Mesenchymal stem cell (in vitro differentiated cells and primary cell): ENCODE measurements around the gene JADE3.
A peak's percentile ranks its signal among the peaks of the same experiment; 100 is the strongest.

ENCODE experiments used
- DNase-seq: peaks from one replicate; pipeline ENCODE4 v3.0.0-alpha.2; 2013
- H2AFZ ChIP-seq: one replicate; pipeline ENCODE4 v1.6.1; 2013; ENCODE audit warnings: low read depth, mild to moderate bottlenecking, control low read depth, inconsistent platforms, low read length, moderate library complexity
- H2AK5ac ChIP-seq: 2 replicates; pipeline ENCODE4 v1.6.1; 2013; ENCODE audit warnings: low read length, moderate library complexity, mild to moderate bottlenecking, inconsistent platforms; ENCODE audit not compliant: severe bottlenecking
- H2BK120ac ChIP-seq: one replicate; pipeline ENCODE4 v1.6.1; 2013; ENCODE audit warnings: low read depth, mild to moderate bottlenecking, inconsistent platforms, low read length, moderate library complexity
- H2BK12ac ChIP-seq, 2 experiments: one replicate each; pipeline ENCODE4 v1.6.1; 2013; ENCODE audit warnings: inconsistent platforms in 2 of 2, low read length in 2 of 2, mild to moderate bottlenecking in 2 of 2, moderate library complexity in 2 of 2, control low read depth in 1 of 2
- H2BK15ac ChIP-seq: one replicate; pipeline ENCODE4 v1.6.1; 2013; ENCODE audit warnings: mild to moderate bottlenecking, low read depth, inconsistent platforms; ENCODE audit not compliant: poor library complexity, severe bottlenecking
- H2BK5ac ChIP-seq: 2 replicates; pipeline ENCODE4 v1.6.1; 2013; ENCODE audit warnings: low read depth, mild to moderate bottlenecking, low read length, control low read depth, inconsistent platforms; ENCODE audit not compliant: poor library complexity, severe bottlenecking
- H3K14ac ChIP-seq, 2 experiments: one replicate each; pipeline ENCODE4 v1.6.1; 2013; ENCODE audit warnings: inconsistent platforms in 2 of 2, low read length in 2 of 2, control low read depth in 1 of 2, mild to moderate bottlenecking in 1 of 2, moderate library complexity in 1 of 2
- H3K18ac ChIP-seq, 2 experiments: one replicate each; pipeline ENCODE4 v1.6.1; 2013; ENCODE audit warnings: inconsistent platforms in 2 of 2, low read length in 2 of 2, control low read depth in 1 of 2, low read depth in 1 of 2, mild to moderate bottlenecking in 1 of 2
- H3K23ac ChIP-seq, 2 experiments: one replicate each; pipeline ENCODE4 v1.6.1; 2013; ENCODE audit warnings: inconsistent platforms in 2 of 2, low read length in 2 of 2, mild to moderate bottlenecking in 2 of 2, moderate library complexity in 2 of 2, control low read depth in 1 of 2
- H3K27ac ChIP-seq: 2 replicates; pipeline ENCODE4 v1.5.1; 2013; ENCODE audit warnings: mild to moderate bottlenecking, moderate library complexity, low read length, control low read depth, inconsistent platforms; ENCODE audit not compliant: poor library complexity, severe bottlenecking
- H3K27me3 ChIP-seq, 2 experiments: 2 replicates each; pipeline versions ENCODE4 v1.6.1 to v1.7.0; 2013; ENCODE audit warnings: low read length in 2 of 2, mild to moderate bottlenecking in 2 of 2, moderate library complexity in 2 of 2, control low read depth in 1 of 2, inconsistent platforms in 1 of 2; ENCODE audit not compliant: control insufficient read depth in 1 of 2, insufficient read depth in 1 of 2
- H3K36me3 ChIP-seq, 2 experiments: 2 replicates each; pipeline versions ENCODE4 v1.6.1 to v1.7.0; 2013; ENCODE audit warnings: low read length in 2 of 2, control low read depth in 1 of 2, inconsistent platforms in 1 of 2, low read depth in 1 of 2, mild to moderate bottlenecking in 1 of 2; ENCODE audit not compliant: insufficient read depth in 2 of 2, control insufficient read depth in 1 of 2
- H3K4ac ChIP-seq, 2 experiments: one replicate each; pipeline ENCODE4 v1.6.1; 2013; ENCODE audit warnings: inconsistent platforms in 2 of 2, low read length in 2 of 2, mild to moderate bottlenecking in 2 of 2, moderate library complexity in 2 of 2, control low read depth in 1 of 2, low read depth in 1 of 2
- H3K4me1 ChIP-seq: 2 replicates; pipeline ENCODE4 v1.6.1; 2013; ENCODE audit warnings: low read depth, low read length, control low read depth; ENCODE audit not compliant: control insufficient read depth, insufficient read depth
- H3K4me2 ChIP-seq: 2 replicates; pipeline ENCODE4 v1.6.1; 2013; ENCODE audit warnings: low read length, mild to moderate bottlenecking, inconsistent platforms; ENCODE audit not compliant: poor library complexity, severe bottlenecking
- H3K4me3 ChIP-seq, 2 experiments: 2 replicates each; pipeline versions ENCODE4 v1.5.1 to v1.7.0; 2013; ENCODE audit warnings: low read length in 2 of 2, mild to moderate bottlenecking in 2 of 2, control low read depth in 1 of 2, low read depth in 1 of 2; ENCODE audit not compliant: insufficient read depth in 1 of 2
- H3K79me1 ChIP-seq: replicated peaks from 2 replicates; pipeline ENCODE4 v1.6.1; 2013; ENCODE audit warnings: mild to moderate bottlenecking, control low read depth, low read length, inconsistent platforms; ENCODE audit not compliant: poor library complexity, severe bottlenecking
- H3K9ac ChIP-seq: 2 replicates; pipeline ENCODE4 v1.7.0; 2013; ENCODE audit warnings: mild to moderate bottlenecking, low read length, moderate library complexity
- H3K9me3 ChIP-seq: 2 replicates; pipeline ENCODE4 v1.7.0; 2013; ENCODE audit warnings: mild to moderate bottlenecking, low read length; ENCODE audit not compliant: control insufficient read depth
- H4K8ac ChIP-seq: one replicate; pipeline ENCODE4 v1.6.1; 2013; ENCODE audit warnings: inconsistent platforms, mild to moderate bottlenecking, low read length, moderate library complexity
- H4K91ac ChIP-seq: one replicate; pipeline ENCODE4 v1.6.1; 2013; ENCODE audit warnings: mild to moderate bottlenecking, low read length, inconsistent platforms
- WGBS: methylation state at CpG from one replicate; pipeline ENCODE4 v1.1.7; 2013; ENCODE audit warnings: mixed read lengths; 5-methylcytosine and 5-hydroxymethylcytosine counted together

Gene JADE3

DNA sequence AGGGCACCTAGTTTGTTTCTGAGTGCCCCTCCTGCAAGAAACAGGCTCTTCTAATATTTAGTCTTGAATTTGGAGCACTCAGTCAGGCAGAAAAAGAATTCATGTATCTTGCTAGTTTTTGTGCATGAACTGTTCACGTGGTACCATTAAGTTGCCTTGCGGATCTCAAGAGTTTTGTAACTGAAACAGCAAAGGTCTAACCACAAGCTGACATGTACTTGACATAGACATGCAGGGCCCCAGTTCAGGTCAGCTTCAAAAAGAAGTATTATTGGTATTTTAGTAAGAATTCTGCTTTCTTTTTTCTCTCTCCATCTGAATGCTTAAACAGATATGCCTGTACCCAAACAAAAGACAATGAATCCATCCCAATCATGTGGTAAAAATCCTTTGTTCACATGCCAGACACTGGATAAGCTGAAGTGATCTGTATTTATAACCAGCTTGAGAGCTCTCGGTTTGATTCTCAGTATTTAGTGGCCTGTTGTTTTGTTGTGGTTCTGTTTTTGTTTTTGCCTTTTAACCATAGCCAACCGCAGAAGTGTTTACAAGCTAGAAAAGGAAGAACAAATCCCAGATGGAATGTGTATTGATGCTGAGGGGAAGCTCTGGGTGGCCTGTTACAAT lies 179.0 kb downstream of the JADE3 start:
- Histone ChIP-seq H2BK5ac (no peak overlapping the region), H3K9ac (no peak overlapping the region), H2BK15ac (no peak overlapping the region), H2BK120ac (no peak overlapping the region), H3K4me1 (no peaks in the 10 kb centered on the region), H4K91ac (no peak overlapping the region), H4K8ac (no peak overlapping the region), H3K4ac (no peak overlapping the region), H3K27ac (no peak overlapping the region), H2AFZ (no peak overlapping the region), H3K36me3 (no peaks in the 10 kb centered on the region), H2BK12ac (no peak overlapping the region), H3K9me3 (no peaks in the 10 kb centered on the region), H3K23ac (no peak overlapping the region), H3K79me1 (no peaks in the 10 kb centered on the region), H3K14ac (no peak overlapping the region), H3K27me3 (peaks cover 0 to 50% of the 10 kb centered on the region in 2 experiments), H2AK5ac (no peak overlapping the region), H3K18ac (no peak overlapping the region), H3K4me2 (no peak overlapping the region), H3K4me3 (no peak overlapping the region)
- 7% methylated on average over 4 of the region's 4 CpGs for WGBS
- peak; percentile 61 for DNase-seq

DNA sequence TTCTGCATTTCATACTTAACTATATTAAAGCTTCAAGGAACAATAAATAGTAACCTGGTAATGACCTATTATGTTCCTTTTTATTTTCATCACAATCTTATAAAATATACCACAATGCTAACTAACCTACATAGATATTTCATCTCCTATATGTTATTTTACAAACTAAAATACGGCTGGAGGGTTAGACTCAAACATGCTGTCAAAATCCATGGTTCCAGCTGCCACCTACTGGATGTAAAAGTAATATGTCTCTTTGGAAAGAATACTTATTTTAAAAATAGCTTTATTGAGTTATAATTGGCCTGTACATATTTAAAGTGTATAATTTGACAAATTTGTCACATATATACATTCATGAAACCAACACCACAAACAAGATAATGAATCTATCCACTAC lies 181.0 kb downstream of the JADE3 start:
- Histone ChIP-seq H2AK5ac (no peak overlapping the region), H2AFZ (no peak overlapping the region), H3K4me3 (no peak overlapping the region), H3K18ac (no peak overlapping the region), H3K23ac (no peak overlapping the region), H3K4me2 (no peak overlapping the region), H2BK15ac (no peak overlapping the region), H2BK120ac (no peak overlapping the region), H3K27ac (no peak overlapping the region), H3K27me3 (peaks cover 0 to 45% of the 10 kb centered on the region in 2 experiments), H2BK12ac (no peak overlapping the region), H3K4ac (no peak overlapping the region), H4K91ac (no peak overlapping the region), H3K9me3 (no peaks in the 10 kb centered on the region), H3K9ac (no peak overlapping the region), H3K4me1 (no peaks in the 10 kb centered on the region), H3K36me3 (no peaks in the 10 kb centered on the region), H4K8ac (no peak overlapping the region), H2BK5ac (no peak overlapping the region), H3K14ac (no peak overlapping the region), H3K79me1 (no peaks in the 10 kb centered on the region)
- peak; percentile 22 for DNase-seq
- whole genome bisulfite sequencing: no CpG with 5 or more reads among the region's 1 CpG

DNA sequence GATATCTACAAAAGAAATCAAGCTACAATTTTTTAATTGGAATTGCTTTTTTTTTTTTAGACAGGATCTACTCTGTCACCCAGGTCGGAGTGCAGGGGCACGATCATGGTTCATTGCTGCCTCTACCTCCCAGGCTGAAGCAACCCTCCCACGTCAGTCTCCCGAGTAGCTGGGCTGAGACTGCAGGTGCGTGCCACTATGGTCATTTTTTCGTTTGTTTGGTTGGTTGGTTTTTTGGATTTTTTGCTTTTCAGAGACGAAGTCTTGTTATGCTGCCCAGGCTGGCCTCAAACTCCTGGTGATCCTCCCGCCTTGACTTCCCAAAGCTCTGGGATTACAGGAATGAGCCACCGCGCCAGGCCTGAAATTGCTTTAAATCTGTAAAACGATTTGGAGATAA lies 181.6 kb downstream of the JADE3 start:
- Histone ChIP-seq H3K27ac (no peak overlapping the region), H3K14ac (no peak overlapping the region), H3K4ac (no peak overlapping the region), H3K79me1 (no peaks in the 10 kb centered on the region), H3K4me1 (no peaks in the 10 kb centered on the region), H4K8ac (no peak overlapping the region), H2BK12ac (no peak overlapping the region), H2BK15ac (no peak overlapping the region), H3K9ac (no peak overlapping the region), H2AFZ (no peak overlapping the region), H4K91ac (no peak overlapping the region), H3K4me2 (no peak overlapping the region), H3K27me3 (peaks cover 0 to 44% of the 10 kb centered on the region in 2 experiments), H3K18ac (no peak overlapping the region), H3K9me3 (no peaks in the 10 kb centered on the region), H3K36me3 (no peaks in the 10 kb centered on the region), H2AK5ac (no peak overlapping the region), H2BK120ac (no peak overlapping the region), H2BK5ac (no peak overlapping the region), H3K23ac (no peak overlapping the region), H3K4me3 (no peak overlapping the region)
- no peak for DNase-seq
- 79% methylated on average over 8 of the region's 11 CpGs for WGBS

GRCh38 chrX:47097018-47097417 lies 184.8 kb downstream of the JADE3 start:
- Histone ChIP-seq H2BK15ac (no peak overlapping the region), H3K4me1 (no peaks in the 10 kb centered on the region), H3K9ac (no peak overlapping the region), H3K79me1 (no peaks in the 10 kb centered on the region), H3K4me2 (no peak overlapping the region), H3K27me3 (peaks cover 0 to 48% of the 10 kb centered on the region in 2 experiments), H2AK5ac (no peak overlapping the region), H3K18ac (no peak overlapping the region), H3K27ac (no peak overlapping the region), H3K4me3 (no peak overlapping the region), H4K91ac (no peak overlapping the region), H4K8ac (no peak overlapping the region), H2BK120ac (no peak overlapping the region), H3K23ac (no peak overlapping the region), H2BK12ac (no peak overlapping the region), H2AFZ (no peak overlapping the region), H3K14ac (no peak overlapping the region), H2BK5ac (no peak overlapping the region), H3K4ac (no peak overlapping the region), H3K36me3 (no peaks in the 10 kb centered on the region), H3K9me3 (no peaks in the 10 kb centered on the region)
- DNase-seq: no peak
- 87% methylated on average over 3 of the region's 4 CpGs for WGBS
